ENCODE results near the gene POLR1D.

Gene POLR1D

GRCh38 chr13:27650312-27650711 lies 28.6 kb downstream of the POLR1D start:
- Histone ChIP-seq H3K27ac (replicated peaks) (no peak overlapping the region), H3K27me3 (ENCODE audit: insufficient read depth, poor library complexity, severe bottlenecking) (no peaks in the 10 kb centered on the region), H3K4me3 (replicated peaks; ENCODE audit: insufficient read depth, low read length) (no peak overlapping the region)
- DNase-seq (ENCODE audit: low read depth in 1 of 2, low spot score in 1 of 2): no peak
- TF ChIP-seq SPI1 (IDR thresholded peaks at IDR 0.05; ENCODE audit: borderline replicate concordance, low read depth) (no peak), GABPA (IDR thresholded peaks at IDR 0.05; ENCODE audit: low read depth) (no peak), POLR2AphosphoS5 (IDR thresholded peaks at IDR 0.05; ENCODE audit: low read depth) (no peak)
- TF ChIP-seq, protein P1, sequence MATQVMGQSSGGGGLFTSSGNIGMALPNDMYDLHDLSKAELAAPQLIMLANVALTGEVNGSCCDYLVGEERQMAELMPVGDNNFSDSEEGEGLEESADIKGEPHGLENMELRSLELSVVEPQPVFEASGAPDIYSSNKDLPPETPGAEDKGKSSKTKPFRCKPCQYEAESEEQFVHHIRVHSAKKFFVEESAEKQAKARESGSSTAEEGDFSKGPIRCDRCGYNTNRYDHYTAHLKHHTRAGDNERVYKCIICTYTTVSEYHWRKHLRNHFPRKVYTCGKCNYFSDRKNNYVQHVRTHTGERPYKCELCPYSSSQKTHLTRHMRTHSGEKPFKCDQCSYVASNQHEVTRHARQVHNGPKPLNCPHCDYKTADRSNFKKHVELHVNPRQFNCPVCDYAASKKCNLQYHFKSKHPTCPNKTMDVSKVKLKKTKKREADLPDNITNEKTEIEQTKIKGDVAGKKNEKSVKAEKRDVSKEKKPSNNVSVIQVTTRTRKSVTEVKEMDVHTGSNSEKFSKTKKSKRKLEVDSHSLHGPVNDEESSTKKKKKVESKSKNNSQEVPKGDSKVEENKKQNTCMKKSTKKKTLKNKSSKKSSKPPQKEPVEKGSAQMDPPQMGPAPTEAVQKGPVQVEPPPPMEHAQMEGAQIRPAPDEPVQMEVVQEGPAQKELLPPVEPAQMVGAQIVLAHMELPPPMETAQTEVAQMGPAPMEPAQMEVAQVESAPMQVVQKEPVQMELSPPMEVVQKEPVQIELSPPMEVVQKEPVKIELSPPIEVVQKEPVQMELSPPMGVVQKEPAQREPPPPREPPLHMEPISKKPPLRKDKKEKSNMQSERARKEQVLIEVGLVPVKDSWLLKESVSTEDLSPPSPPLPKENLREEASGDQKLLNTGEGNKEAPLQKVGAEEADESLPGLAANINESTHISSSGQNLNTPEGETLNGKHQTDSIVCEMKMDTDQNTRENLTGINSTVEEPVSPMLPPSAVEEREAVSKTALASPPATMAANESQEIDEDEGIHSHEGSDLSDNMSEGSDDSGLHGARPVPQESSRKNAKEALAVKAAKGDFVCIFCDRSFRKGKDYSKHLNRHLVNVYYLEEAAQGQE (IDR thresholded peaks at IDR 0.05; ENCODE audit: insufficient replicate concordance, low read depth): no peak
- TF ChIP-seq, protein P2, sequence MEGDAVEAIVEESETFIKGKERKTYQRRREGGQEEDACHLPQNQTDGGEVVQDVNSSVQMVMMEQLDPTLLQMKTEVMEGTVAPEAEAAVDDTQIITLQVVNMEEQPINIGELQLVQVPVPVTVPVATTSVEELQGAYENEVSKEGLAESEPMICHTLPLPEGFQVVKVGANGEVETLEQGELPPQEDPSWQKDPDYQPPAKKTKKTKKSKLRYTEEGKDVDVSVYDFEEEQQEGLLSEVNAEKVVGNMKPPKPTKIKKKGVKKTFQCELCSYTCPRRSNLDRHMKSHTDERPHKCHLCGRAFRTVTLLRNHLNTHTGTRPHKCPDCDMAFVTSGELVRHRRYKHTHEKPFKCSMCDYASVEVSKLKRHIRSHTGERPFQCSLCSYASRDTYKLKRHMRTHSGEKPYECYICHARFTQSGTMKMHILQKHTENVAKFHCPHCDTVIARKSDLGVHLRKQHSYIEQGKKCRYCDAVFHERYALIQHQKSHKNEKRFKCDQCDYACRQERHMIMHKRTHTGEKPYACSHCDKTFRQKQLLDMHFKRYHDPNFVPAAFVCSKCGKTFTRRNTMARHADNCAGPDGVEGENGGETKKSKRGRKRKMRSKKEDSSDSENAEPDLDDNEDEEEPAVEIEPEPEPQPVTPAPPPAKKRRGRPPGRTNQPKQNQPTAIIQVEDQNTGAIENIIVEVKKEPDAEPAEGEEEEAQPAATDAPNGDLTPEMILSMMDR (IDR thresholded peaks at IDR 0.05; ENCODE audit: insufficient read depth, low read length): no peak

DNA sequence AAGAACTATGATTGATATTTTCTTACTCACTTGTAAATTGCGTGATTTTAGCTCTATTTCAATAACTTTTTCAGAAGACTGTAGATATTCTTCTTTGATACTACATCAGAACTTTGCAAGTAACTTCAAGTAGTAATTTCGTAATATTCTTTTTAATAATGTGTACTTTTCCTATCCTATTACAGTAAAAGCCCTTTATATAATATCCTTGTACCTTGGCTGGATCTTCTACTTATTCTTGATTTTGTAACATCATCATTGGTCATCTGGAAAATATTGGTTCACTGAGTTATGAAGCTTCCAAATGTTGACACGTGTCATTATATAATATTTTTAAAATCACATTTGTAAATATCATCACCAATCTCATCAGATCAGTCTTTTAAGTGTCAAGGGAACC lies 32.4 kb downstream of the POLR1D start:
- Histone ChIP-seq H3K27me3 (ENCODE audit: insufficient read depth, poor library complexity, severe bottlenecking) (no peaks in the 10 kb centered on the region), H3K27ac (replicated peaks) (no peak overlapping the region), H3K4me3 (replicated peaks; ENCODE audit: insufficient read depth, low read length) (no peak overlapping the region)
- no peak for DNase-seq (ENCODE audit: low read depth in 1 of 2, low spot score in 1 of 2)
- TF ChIP-seq SPI1 (IDR thresholded peaks at IDR 0.05; ENCODE audit: borderline replicate concordance, low read depth): no peak
- no peak for TF ChIP-seq POLR2AphosphoS5 (IDR thresholded peaks at IDR 0.05; ENCODE audit: low read depth)
- TF ChIP-seq, protein P2 (IDR thresholded peaks at IDR 0.05; ENCODE audit: insufficient read depth, low read length): no peak
- TF ChIP-seq, protein P1 (IDR thresholded peaks at IDR 0.05; ENCODE audit: insufficient replicate concordance, low read depth): no peak
- TF ChIP-seq GABPA (IDR thresholded peaks at IDR 0.05; ENCODE audit: low read depth): no peak

- no peak overlapping the region for H3K27ac ChIP-seq (replicated peaks)
- TF ChIP-seq, protein P2 (IDR thresholded peaks at IDR 0.05; ENCODE audit: insufficient read depth, low read length): no peak
- TF ChIP-seq POLR2AphosphoS5 (IDR thresholded peaks at IDR 0.05; ENCODE audit: low read depth): no peak
- TF ChIP-seq, protein P1 (IDR thresholded peaks at IDR 0.05; ENCODE audit: insufficient replicate concordance, low read depth): no peak
- TF ChIP-seq GABPA (IDR thresholded peaks at IDR 0.05; ENCODE audit: low read depth): no peak
- no peak for TF ChIP-seq SPI1 (IDR thresholded peaks at IDR 0.05; ENCODE audit: borderline replicate concordance, low read depth)
- no peak overlapping the region for H3K4me3 ChIP-seq (replicated peaks; ENCODE audit: insufficient read depth, low read length)
- H3K27me3 ChIP-seq (ENCODE audit: insufficient read depth, poor library complexity, severe bottlenecking): no peaks in the 10 kb centered on the region
- no peak for DNase-seq (ENCODE audit: low read depth in 1 of 2, low spot score in 1 of 2)
Observed at GRCh38 chr13:27654816-27655215, 33.1 kb downstream of the POLR1D start.
